Measurements from ENCODE around the gene PHLDA3. TPM values are rescaled to one million over a fixed set of nuclear protein-coding genes. Genes with fewer than 3 reads are reported as not detected.

Gene PHLDA3
- polyA plus RNA-seq, 1 donor from 2014 or later, result 35.1 TPM

- H3K36me3 ChIP-seq (ENCODE audit: insufficient read depth, low read length), result no peaks in the 10 kb centered on the region
- no peaks in the 10 kb centered on the region for H3K27me3 ChIP-seq (ENCODE audit: insufficient read depth, low read depth, low read length)
- no peaks in the 10 kb centered on the region for H3K9me2 ChIP-seq (ENCODE audit: insufficient read depth, low read length)
- H2AFZ ChIP-seq (ENCODE audit: low read depth, low read length), result no peak overlapping the region
- H3F3A ChIP-seq (ENCODE audit: insufficient read depth, low read length, poor library complexity, severe bottlenecking), result no peaks in the 10 kb centered on the region
- H3K79me2 ChIP-seq (replicated peaks; ENCODE audit: insufficient read depth, low read length), result no peaks in the 10 kb centered on the region
- H3K4me3 ChIP-seq (ENCODE audit: low read length), result no peak overlapping the region
- H3K27ac ChIP-seq (ENCODE audit: low read length), result no peak overlapping the region
- no peak overlapping the region for H3K4me2 ChIP-seq (ENCODE audit: low read length)
- H4K20me1 ChIP-seq (ENCODE audit: insufficient read depth), result no peaks in the 10 kb centered on the region
- H3K9ac ChIP-seq (ENCODE audit: low read length), result no peak overlapping the region
- no peaks in the 10 kb centered on the region for H3K9me3 ChIP-seq (ENCODE audit: low read length)
- no peak for TF ChIP-seq TAF1 (IDR thresholded peaks at IDR 0.05; ENCODE audit: low read depth)
- no peak for TF ChIP-seq EP300 (conservative IDR thresholded peaks at IDR 0.05; ENCODE audit: poor library complexity, severe bottlenecking)
- TF ChIP-seq CTCF (IDR thresholded peaks at IDR 0.05; ENCODE audit: poor library complexity, severe bottlenecking), result no peak
These were observed 45.5 kb upstream of the PHLDA3 start for GRCh38 chr1:201514466-201514865.

DNA sequence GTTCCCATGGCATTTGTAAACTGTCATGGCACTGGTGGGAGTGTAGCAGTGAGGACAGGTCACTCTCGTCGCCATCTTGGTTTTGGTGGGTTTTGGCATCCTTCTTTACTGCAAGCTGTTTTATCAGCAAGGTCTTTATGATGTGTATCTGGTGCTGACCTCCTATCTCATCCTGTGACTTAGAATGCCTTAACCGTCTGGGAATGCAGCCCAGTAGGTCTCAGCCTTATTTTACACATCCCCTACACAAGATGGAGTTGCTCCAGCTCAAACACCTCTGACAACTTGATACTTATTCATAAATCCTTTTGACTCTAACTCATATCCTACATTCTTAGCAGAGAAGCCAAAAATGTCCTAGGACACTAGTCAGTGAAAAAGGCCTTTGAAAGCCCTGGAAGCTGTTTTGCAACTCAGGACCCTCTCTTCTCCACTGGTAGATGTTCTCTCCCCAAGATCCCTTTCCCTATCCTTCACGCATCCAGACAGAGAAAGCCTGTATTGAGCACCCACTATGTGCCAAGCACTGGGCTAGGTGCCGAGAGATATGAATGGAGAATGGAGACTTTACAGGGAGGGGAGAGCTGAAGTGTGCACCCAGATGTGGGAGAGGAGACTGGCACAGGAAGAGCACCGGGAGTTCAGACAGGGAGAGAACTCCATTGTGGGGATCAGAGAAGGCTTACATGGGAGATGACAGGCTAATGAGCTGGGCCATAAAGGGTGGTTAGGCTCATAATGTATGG is 44.7 kb upstream of the PHLDA3 start:
- no peak for TF ChIP-seq CTCF (IDR thresholded peaks at IDR 0.05; ENCODE audit: poor library complexity, severe bottlenecking)
- no peak overlapping the region for H3K27ac ChIP-seq (ENCODE audit: low read length)
- no peaks in the 10 kb centered on the region for H3K9me3 ChIP-seq (ENCODE audit: low read length)
- no peak overlapping the region for H3K9ac ChIP-seq (ENCODE audit: low read length)
- H4K20me1 ChIP-seq (ENCODE audit: insufficient read depth), result no peaks in the 10 kb centered on the region
- H3F3A ChIP-seq (ENCODE audit: insufficient read depth, low read length, poor library complexity, severe bottlenecking), result no peaks in the 10 kb centered on the region
- H3K36me3 ChIP-seq (ENCODE audit: insufficient read depth, low read length), result no peaks in the 10 kb centered on the region
- H3K79me2 ChIP-seq (replicated peaks; ENCODE audit: insufficient read depth, low read length), result no peaks in the 10 kb centered on the region
- H3K9me2 ChIP-seq (ENCODE audit: insufficient read depth, low read length), result no peaks in the 10 kb centered on the region
- H3K4me2 ChIP-seq (ENCODE audit: low read length), result no peak overlapping the region
- H3K27me3 ChIP-seq (ENCODE audit: insufficient read depth, low read depth, low read length), result no peaks in the 10 kb centered on the region
- no peak overlapping the region for H2AFZ ChIP-seq (ENCODE audit: low read depth, low read length)
- H3K4me3 ChIP-seq (ENCODE audit: low read length), result no peak overlapping the region

DNA sequence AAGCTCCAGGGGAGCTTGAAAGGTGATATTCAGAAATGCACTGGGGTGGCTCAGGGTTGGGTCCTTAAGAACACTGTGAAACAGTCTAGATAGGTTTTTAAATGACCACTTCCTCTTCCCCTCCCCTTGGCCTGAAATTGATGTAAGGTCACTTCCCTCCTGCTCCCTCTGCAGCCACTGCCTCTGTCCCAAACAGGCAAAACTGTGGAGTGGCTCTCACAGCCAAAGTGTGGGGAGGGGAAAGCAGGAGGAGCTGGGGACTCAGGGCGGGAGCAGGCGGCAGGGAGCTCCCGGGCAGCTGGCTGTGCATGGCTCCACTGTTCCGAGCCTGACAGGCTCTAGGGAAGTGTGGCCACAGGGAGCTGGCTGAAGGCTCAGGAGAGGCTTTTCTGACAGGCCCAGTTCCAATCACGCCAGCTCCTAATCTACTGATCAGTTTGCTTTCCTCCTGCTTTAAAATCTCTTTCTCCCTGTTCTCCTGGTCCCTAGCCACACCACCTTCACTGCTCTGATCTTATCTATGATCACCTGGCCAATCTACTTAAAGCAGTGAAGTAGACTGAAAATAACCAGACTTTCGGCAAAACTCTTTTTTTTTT is 43.1 kb upstream of the PHLDA3 start:
- Histone ChIP-seq H3K9me3 (ENCODE audit: low read length) (no peaks in the 10 kb centered on the region), H3K27me3 (ENCODE audit: insufficient read depth, low read depth, low read length) (peaks cover 9% of the 10 kb centered on the region), H3K4me3 (ENCODE audit: low read length) (no peak overlapping the region), H3K36me3 (ENCODE audit: insufficient read depth, low read length) (no peaks in the 10 kb centered on the region), H3K9me2 (ENCODE audit: insufficient read depth, low read length) (no peaks in the 10 kb centered on the region), H3K9ac (ENCODE audit: low read length) (no peak overlapping the region), H3K27ac (ENCODE audit: low read length) (no peak overlapping the region), H2AFZ (ENCODE audit: low read depth, low read length) (no peak overlapping the region), H3K4me2 (ENCODE audit: low read length) (no peak overlapping the region), H3F3A (ENCODE audit: insufficient read depth, low read length, poor library complexity, severe bottlenecking) (no peaks in the 10 kb centered on the region), H3K79me2 (replicated peaks; ENCODE audit: insufficient read depth, low read length) (no peaks in the 10 kb centered on the region), H4K20me1 (ENCODE audit: insufficient read depth) (no peaks in the 10 kb centered on the region)
- TF ChIP-seq EZH2 (IDR thresholded peaks at IDR 0.05; ENCODE audit: borderline replicate concordance, insufficient read depth, low read length, poor library complexity, severe bottlenecking), result no peak
- no peak for TF ChIP-seq RAD21 (conservative IDR thresholded peaks at IDR 0.05)
- no peak for TF ChIP-seq TAF1 (IDR thresholded peaks at IDR 0.05; ENCODE audit: low read depth)
- no peak for TF ChIP-seq CTCF (IDR thresholded peaks at IDR 0.05; ENCODE audit: poor library complexity, severe bottlenecking)
- TF ChIP-seq MXI1 (conservative IDR thresholded peaks at IDR 0.05; ENCODE audit: poor library complexity, severe bottlenecking), result no peak
- TF ChIP-seq REST (IDR thresholded peaks at IDR 0.05; ENCODE audit: borderline replicate concordance), result no peak
